ENCODE measurements around the gene OR52K2. TPM values are rescaled to one million over a fixed set of nuclear protein-coding genes. Genes with fewer than 3 reads are reported as not detected.

OR52K2 gene
- not detected in 5 replicates for total RNA-seq (2022; extraction: Qiagen RNA extraction)

GRCh38 chr11:4448995-4449394, at the start of gene OR52K2:
Gene OR52K2, plus strand, starts transcription at chr11:4449295. Its CDS starts 45 bp downstream, at chr11:4449340.

GRCh38 chr11:4482445-4482844, 33.4 kb downstream of the OR52K2 start, which contains the start of gene OR52K1:
Gene OR52K1, plus strand, starts transcription at chr11:4482646. Its CDS starts 6,255 bp downstream, at chr11:4488901.

Other genes with a start within 250 kb of the OR52K2 start
- not detected in 5 replicates for gene OR52B4, start 80.9 kb upstream of the OR52K2 start, total RNA-seq (2022; extraction: Qiagen RNA extraction)
- gene TRIM21, start 55.6 kb upstream of the OR52K2 start, total RNA-seq (2022; extraction: Qiagen RNA extraction): 18.2 to 24.7 TPM (median 23.6 TPM) in 5 replicates
- gene OR52K1, start 33.4 kb downstream of the OR52K2 start, total RNA-seq (2022; extraction: Qiagen RNA extraction): not detected in 5 replicates
- gene OR52M1, start 95.9 kb downstream of the OR52K2 start, total RNA-seq (2022; extraction: Qiagen RNA extraction): not detected in 5 replicates
- not detected in 5 replicates for gene OR52I2, start 132.4 kb downstream of the OR52K2 start, total RNA-seq (2022; extraction: Qiagen RNA extraction)
- not detected in 5 replicates for gene OR52I1, start 144.7 kb downstream of the OR52K2 start, total RNA-seq (2022; extraction: Qiagen RNA extraction)
- 7.7 to 10.1 TPM (median 9.7 TPM) in 5 replicates for gene TRIM68, start 158.9 kb downstream of the OR52K2 start, total RNA-seq (2022; extraction: Qiagen RNA extraction)
- not detected in 5 replicates for gene OR51D1, start 188.2 kb downstream of the OR52K2 start, total RNA-seq (2022; extraction: Qiagen RNA extraction)
- gene OR51E1, start 194.7 kb downstream of the OR52K2 start, total RNA-seq (2022; extraction: Qiagen RNA extraction): not detected in 5 replicates
- not detected in 5 replicates for gene OR51E2, start 248.6 kb downstream of the OR52K2 start, total RNA-seq (2022; extraction: Qiagen RNA extraction)